T-helper 1 cell treated with Interleukin-12 subunit alpha and Interleukin-12 subunit beta and Interleukin-4 antibody, amounts not matched to agents 30 μg/mL and 1 μg/mL, for 36 hours (primary cell): Measurements from ENCODE around the gene SLC9C1.

Source experiments
- H3K27ac Mint-ChIP-seq: one replicate; pipeline ENCODE4 v1.8.0; 2021; ENCODE audit warnings: mild to moderate bottlenecking, mixed read lengths
- H3K27me3 Mint-ChIP-seq: one replicate; pipeline ENCODE4 v1.8.0; 2021; ENCODE audit warnings: low read depth, mixed read lengths
- H3K36me3 Mint-ChIP-seq: one replicate; pipeline ENCODE4 v1.8.0; 2021; ENCODE audit warnings: low read depth, mixed read lengths
- H3K4me1 Mint-ChIP-seq: one replicate; pipeline ENCODE4 v1.8.0; 2021; ENCODE audit warnings: low read depth, mixed read lengths
- H3K4me3 Mint-ChIP-seq: one replicate; pipeline ENCODE4 v1.8.0; 2021; ENCODE audit warnings: mild to moderate bottlenecking, moderate library complexity, mixed read lengths
- H3K9me3 Mint-ChIP-seq: one replicate; pipeline ENCODE4 v1.8.0; 2021; ENCODE audit warnings: mixed read lengths

The SLC9C1 gene

GRCh38 chr3:112320691-112321090 is 26.7 kb upstream of the SLC9C1 start:
- no peak overlapping the region for H3K4me3 Mint-ChIP-seq
- no peaks in the 10 kb centered on the region for H3K36me3 Mint-ChIP-seq
- peaks cover 2% of the 10 kb centered on the region for H3K4me1 Mint-ChIP-seq

GRCh38 chr3:112319516-112320276 is 25.7 kb upstream of the SLC9C1 start:
- Mint-ChIP-seq H3K9me3 (peaks cover 5% of the 10 kb centered on the region), H3K4me3 (no peak overlapping the region), H3K36me3 (no peaks in the 10 kb centered on the region), H3K4me1 (peaks cover 2% of the 10 kb centered on the region), H3K27ac (no peak overlapping the region), H3K27me3 (peaks cover 10% of the 10 kb centered on the region)

More at GRCh38 chr3:112320691-112321090, 26.7 kb upstream of the SLC9C1 start:
- Mint-ChIP-seq H3K9me3 (peaks cover 5% of the 10 kb centered on the region), H3K27me3 (peaks cover 10% of the 10 kb centered on the region), H3K27ac (no peak overlapping the region)

DNA sequence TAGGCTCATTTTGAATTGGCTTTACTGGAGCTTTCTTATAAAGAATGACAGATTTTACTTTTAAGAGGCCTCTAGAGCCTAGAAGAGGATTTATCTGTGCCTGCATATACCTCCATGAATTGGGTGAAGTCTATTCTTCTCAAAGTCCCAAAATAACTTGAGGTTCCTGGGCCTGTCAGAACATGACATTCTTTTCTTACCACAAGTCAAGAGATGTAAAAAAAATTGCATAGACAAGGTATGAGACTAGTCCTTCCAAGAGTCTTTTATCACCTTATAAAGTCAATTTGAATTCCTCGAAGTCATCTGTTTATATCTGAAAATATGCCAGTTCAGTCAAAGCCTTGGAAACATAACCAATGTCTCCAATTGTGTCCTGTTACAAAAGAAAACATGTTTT is 21.8 kb upstream of the SLC9C1 start:
- H3K36me3 Mint-ChIP-seq, result peaks cover 2% of the 10 kb centered on the region
- H3K4me1 Mint-ChIP-seq, result peaks cover 2% of the 10 kb centered on the region
- H3K27ac Mint-ChIP-seq, result no peak overlapping the region
- peaks cover 9% of the 10 kb centered on the region for H3K9me3 Mint-ChIP-seq
- peaks cover 9% of the 10 kb centered on the region for H3K27me3 Mint-ChIP-seq
- H3K4me3 Mint-ChIP-seq, result no peak overlapping the region

DNA sequence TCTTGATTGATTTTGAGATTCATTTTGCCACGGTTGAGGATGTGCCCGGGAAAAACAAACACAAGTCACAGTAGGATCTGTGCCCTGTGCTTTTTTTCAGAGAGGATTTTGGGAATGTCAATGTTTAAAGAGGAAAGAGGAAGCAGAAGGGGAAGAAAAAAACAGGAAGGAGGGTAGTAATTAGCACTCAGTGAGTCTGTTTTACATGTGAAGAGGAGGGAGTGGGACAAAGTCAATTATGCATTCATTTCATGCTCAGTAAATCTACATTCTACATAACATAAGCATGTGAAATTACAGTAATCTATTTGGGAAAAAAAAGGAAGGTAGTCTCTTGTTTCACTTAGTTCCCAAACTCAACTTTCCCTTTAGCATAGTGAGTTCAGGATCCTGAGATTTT is 20.6 kb upstream of the SLC9C1 start:
- H3K9me3 Mint-ChIP-seq, result peaks cover 9% of the 10 kb centered on the region

GRCh38 chr3:112308151-112308911 is 14.3 kb upstream of the SLC9C1 start:
- Mint-ChIP-seq H3K4me1 (no peaks in the 10 kb centered on the region), H3K4me3 (no peak overlapping the region), H3K36me3 (no peaks in the 10 kb centered on the region), H3K27me3 (peaks cover 4% of the 10 kb centered on the region), H3K27ac (no peak overlapping the region), H3K9me3 (no peaks in the 10 kb centered on the region)

More for the DNA sequence above, 20.6 kb upstream of the SLC9C1 start:
- Mint-ChIP-seq H3K4me1 (peaks cover 2% of the 10 kb centered on the region), H3K27me3 (peaks cover 9% of the 10 kb centered on the region), H3K36me3 (peaks cover 2% of the 10 kb centered on the region), H3K27ac (no peak overlapping the region), H3K4me3 (no peak overlapping the region)

DNA sequence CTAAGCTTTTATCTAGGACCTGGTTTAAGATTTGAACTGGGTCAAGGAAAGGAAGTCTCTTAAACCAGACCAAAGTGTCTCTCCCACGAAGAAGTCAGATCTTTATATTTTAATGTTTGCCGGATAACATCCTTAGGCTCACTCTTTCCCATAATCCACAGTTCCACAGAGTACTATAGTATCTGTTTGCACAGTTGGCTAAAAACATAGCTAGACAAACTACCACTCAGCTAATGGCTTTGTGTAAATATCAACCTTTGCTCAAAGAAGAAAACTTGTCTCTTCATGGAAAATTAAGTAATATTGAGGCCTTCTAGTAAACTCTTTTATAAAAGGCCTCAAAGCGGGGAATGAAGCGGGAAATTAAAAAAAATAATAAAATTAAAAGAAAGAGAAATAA is 13.5 kb upstream of the SLC9C1 start:
- H3K9me3 Mint-ChIP-seq, result no peaks in the 10 kb centered on the region
- no peaks in the 10 kb centered on the region for H3K4me1 Mint-ChIP-seq
- H3K36me3 Mint-ChIP-seq, result no peaks in the 10 kb centered on the region
- H3K27me3 Mint-ChIP-seq, result peaks cover 4% of the 10 kb centered on the region
- no peak overlapping the region for H3K4me3 Mint-ChIP-seq
- no peak overlapping the region for H3K27ac Mint-ChIP-seq

- Mint-ChIP-seq H3K27ac (no peak overlapping the region), H3K36me3 (no peaks in the 10 kb centered on the region), H3K27me3 (peaks cover 2% of the 10 kb centered on the region), H3K9me3 (no peaks in the 10 kb centered on the region), H3K4me3 (no peak overlapping the region), H3K4me1 (no peaks in the 10 kb centered on the region)
Measured at GRCh38 chr3:112306825-112307224, 12.8 kb upstream of the SLC9C1 start.

DNA sequence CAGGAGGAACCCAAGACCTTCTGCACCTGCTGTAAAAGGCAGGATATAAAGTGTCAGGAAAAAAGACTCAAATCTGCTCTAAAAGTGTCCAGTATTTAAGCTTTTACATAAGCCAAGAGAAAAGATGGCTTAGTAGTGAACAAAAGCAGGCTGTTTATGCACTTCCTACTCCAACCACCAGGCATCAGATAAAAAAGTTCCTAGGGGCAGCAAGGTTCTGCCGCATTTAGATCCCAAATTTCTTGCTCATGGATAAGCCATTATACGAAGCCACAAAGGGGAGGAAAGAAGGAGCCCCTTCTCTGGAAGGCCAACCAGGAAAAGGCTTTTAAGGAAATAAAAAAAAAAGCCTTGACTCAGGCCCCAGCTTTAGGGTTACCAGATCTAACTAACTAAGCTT is 10.6 kb upstream of the SLC9C1 start:
- H3K4me1 Mint-ChIP-seq, result no peaks in the 10 kb centered on the region
- H3K27me3 Mint-ChIP-seq, result no peaks in the 10 kb centered on the region
- no peak overlapping the region for H3K27ac Mint-ChIP-seq
- H3K9me3 Mint-ChIP-seq, result no peaks in the 10 kb centered on the region
- no peaks in the 10 kb centered on the region for H3K36me3 Mint-ChIP-seq
- H3K4me3 Mint-ChIP-seq, result no peak overlapping the region

- Mint-ChIP-seq H3K36me3 (no peaks in the 10 kb centered on the region), H3K4me1 (peaks cover 1% of the 10 kb centered on the region), H3K27ac (no peak overlapping the region), H3K9me3 (no peaks in the 10 kb centered on the region), H3K4me3 (no peak overlapping the region), H3K27me3 (no peaks in the 10 kb centered on the region)
Measured at GRCh38 chr3:112303764-112304325, 9.8 kb upstream of the SLC9C1 start.

GRCh38 chr3:112302881-112303763 is 9.1 kb upstream of the SLC9C1 start:
- no peak overlapping the region for H3K27ac Mint-ChIP-seq
- no peak overlapping the region for H3K4me3 Mint-ChIP-seq
- H3K36me3 Mint-ChIP-seq, result no peaks in the 10 kb centered on the region
- no peaks in the 10 kb centered on the region for H3K9me3 Mint-ChIP-seq
- no peaks in the 10 kb centered on the region for H3K27me3 Mint-ChIP-seq
- H3K4me1 Mint-ChIP-seq, result peaks cover 8% of the 10 kb centered on the region

GRCh38 chr3:112302150-112302830 is 8.3 kb upstream of the SLC9C1 start:
- Mint-ChIP-seq H3K4me1 (peaks cover 15% of the 10 kb centered on the region), H3K9me3 (no peaks in the 10 kb centered on the region), H3K27me3 (no peaks in the 10 kb centered on the region), H3K4me3 (no peak overlapping the region), H3K27ac (no peak overlapping the region), H3K36me3 (no peaks in the 10 kb centered on the region)

DNA sequence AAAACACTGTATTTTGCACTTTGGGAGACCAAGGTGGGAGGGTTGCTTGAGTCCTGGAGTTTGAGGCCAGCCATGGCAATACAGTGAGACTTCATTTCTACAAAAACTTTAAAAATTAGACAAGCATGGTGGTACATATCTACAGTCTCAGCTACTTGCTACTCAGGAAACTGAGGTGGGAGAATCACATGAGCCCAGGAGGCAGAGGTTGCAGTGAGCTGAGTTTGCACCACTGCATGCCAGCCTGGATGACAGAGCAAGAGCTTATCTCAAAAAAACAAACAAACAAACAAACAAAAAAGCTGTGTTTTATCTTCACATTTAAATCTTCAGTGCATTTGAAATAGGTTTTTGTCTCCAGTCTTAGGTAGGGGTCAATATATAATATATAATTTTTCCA is 4.8 kb upstream of the SLC9C1 start:
- Mint-ChIP-seq H3K4me3 (no peak overlapping the region), H3K9me3 (no peaks in the 10 kb centered on the region), H3K4me1 (peaks cover 26% of the 10 kb centered on the region), H3K36me3 (no peaks in the 10 kb centered on the region), H3K27me3 (no peaks in the 10 kb centered on the region), H3K27ac (no peak overlapping the region)

- Mint-ChIP-seq H3K27me3 (no peaks in the 10 kb centered on the region), H3K4me3 (peak overlapping the region; percentile 39), H3K9me3 (no peaks in the 10 kb centered on the region), H3K4me1 (peaks cover 33% of the 10 kb centered on the region), H3K36me3 (no peaks in the 10 kb centered on the region), H3K27ac (peak overlapping the region; percentile 82)
Measured at GRCh38 chr3:112297714-112298113, 3.7 kb upstream of the SLC9C1 start.

- Mint-ChIP-seq H3K4me3 (no peak overlapping the region), H3K36me3 (no peaks in the 10 kb centered on the region), H3K4me1 (peaks cover 10% of the 10 kb centered on the region), H3K27me3 (peaks cover 13% of the 10 kb centered on the region), H3K9me3 (no peaks in the 10 kb centered on the region), H3K27ac (no peak overlapping the region)
Measured at GRCh38 chr3:112289011-112289410, 5.0 kb downstream of the SLC9C1 start.
